Ovary (tissue), 9 donors: ENCODE measurements around the gene PKP1. TPM values are rescaled to one million over a fixed set of nuclear protein-coding genes. Genes with fewer than 3 reads are reported as not detected.

Source experiments
- DNase-seq, 5 donors: peaks; one replicate each; pipeline ENCODE4 v3.0.0-alpha.2; 2019 to 2020
- H3K27ac ChIP-seq, 2 donors: fragments of 200-600 bp; one replicate each; pipeline versions ENCODE4 v1.5.1 to v1.8.0; 2019 to 2022
- H3K27me3 ChIP-seq: fragments of 200-600 bp; one replicate; pipeline ENCODE4 v1.8.0; 2022
- H3K36me3 ChIP-seq: fragments of 200-600 bp; sonication (generic); one replicate; pipeline ENCODE4 v1.5.1; 2019
- H3K4me1 ChIP-seq: one replicate; pipeline ENCODE4 v1.8.1; 2013; ENCODE audit warnings: mild to moderate bottlenecking, moderate library complexity; ENCODE audit not compliant: insufficient read depth
- H3K4me3 ChIP-seq: fragments of 200-600 bp; sonication (generic); one replicate; pipeline ENCODE4 v1.5.1; 2017
- H3K9me3 ChIP-seq, 2 donors: fragments of 200-600 bp in 1 of 2; sonication (generic) in 1 of 2; one replicate each; pipeline versions ENCODE4 v1.5.1 to v1.8.1; 2013 to 2019; ENCODE audit warnings: mild to moderate bottlenecking in 1 of 2, moderate library complexity in 1 of 2
- CTCF ChIP-seq, 3 donors: fragments of 450-650 bp in 2 of 3; fragments of 200-600 bp in 1 of 3; IDR thresholded peaks; one replicate each; pipeline versions ENCODE4 v1.5.1 to v1.8.0; 2016 to 2022; ENCODE audit warnings: antibody characterized with exemption in 3 of 3, mild to moderate bottlenecking in 1 of 3
- EP300 ChIP-seq: sonication (generic); formaldehyde crosslinking; IDR thresholded peaks from one replicate; pipeline ENCODE4 v1.6.1; 2017; ENCODE audit warnings: antibody characterized with exemption
- POLR2A ChIP-seq: fragments of 450-650 bp; IDR thresholded peaks from one replicate; pipeline ENCODE4 v1.6.1; 2017; ENCODE audit warnings: antibody characterized with exemption, mild to moderate bottlenecking, moderate library complexity
- WGBS, 3 donors: extraction: QIAGEN DNeasy Blood & Tissue Kit in 1 of 3; methylation state at CpG; one replicate each; pipeline versions ENCODE4 v1.1.5 to v1.1.7; 2013 to 2017; 5-methylcytosine and 5-hydroxymethylcytosine counted together
- intact Hi-C, 4 donors: fragments of 100-400 bp; cut with DNase I; formaldehyde crosslinking; loops; one replicate each; pipeline versions ENCODE4 v1.11.0 to v1.15.1; 2022 to 2023
- polyA plus RNA-seq, 2 donors: library from polyadenylated mRNA; stranded (reverse); fragments of 200-250 nt in 1 of 2; fragments of 350-450 nt in 1 of 2; fragmentation: Illumina TruSeq in 1 of 2; extraction: RNeasy Lipid Tissue Mini Kit (QIAGEN cat#74804) in 1 of 2; gene quantifications; one replicate each; pipeline ENCODE4 v1.2.3, GENCODE V29; 2013 to 2014
- total RNA-seq, 7 donors: library from RNA; depleted of rRNA in 2 of 7; stranded (reverse); fragments of >200 nt in 2 of 7; fragmentation: NEBNext Ultra II Directional in 3 of 7; extraction: Animal tissue kit (Norgen Biotek cat#: 25700) in 3 of 7; gene quantifications; one replicate each; pipeline versions ENCODE4 v1.1.0 to v1.2.4, GENCODE V29; 2016 to 2023
- donor health status: DM: no; HTN: no; CAD: no; lungs with moderate emphysema.
- donor health status: DM: no; HTN: no; CAD: no.
- donor health status: Bipolar disorder and iron deficiency.
- donor health status: DM: yes; HTN: yes; CAD: no.
- donor health status: DM: no; HTN: no; CAD: no.
- donor health status: DM: yes; HTN: yes; CAD: no.

Gene PKP1
- total and polyA plus RNA-seq, 9 donors: 0.05 to 0.48 (median 0.18) TPM; not detected in 2

GRCh38 chr1:201358596-201358995 lies 75.3 kb downstream of the PKP1 start:
- Histone ChIP-seq H3K4me3 (no peak overlapping the region), H3K36me3 (no peaks in the 10 kb centered on the region), H3K4me1 (no peaks in the 10 kb centered on the region), H3K27me3 (no peaks in the 10 kb centered on the region), H3K9me3 (no peaks in the 10 kb centered on the region), H3K27ac (no peak overlapping the region)
- DNase-seq: no peak
- no peak for TF ChIP-seq POLR2A
- TF ChIP-seq EP300: no peak
- no peak for TF ChIP-seq CTCF (IDR thresholded peaks at IDR 0.05)
- intact Hi-C loops: no loop called here
- WGBS, 3 donors: 66 to 88% (median 85%) methylated on average over 4 of the region's 4 CpGs

DNA sequence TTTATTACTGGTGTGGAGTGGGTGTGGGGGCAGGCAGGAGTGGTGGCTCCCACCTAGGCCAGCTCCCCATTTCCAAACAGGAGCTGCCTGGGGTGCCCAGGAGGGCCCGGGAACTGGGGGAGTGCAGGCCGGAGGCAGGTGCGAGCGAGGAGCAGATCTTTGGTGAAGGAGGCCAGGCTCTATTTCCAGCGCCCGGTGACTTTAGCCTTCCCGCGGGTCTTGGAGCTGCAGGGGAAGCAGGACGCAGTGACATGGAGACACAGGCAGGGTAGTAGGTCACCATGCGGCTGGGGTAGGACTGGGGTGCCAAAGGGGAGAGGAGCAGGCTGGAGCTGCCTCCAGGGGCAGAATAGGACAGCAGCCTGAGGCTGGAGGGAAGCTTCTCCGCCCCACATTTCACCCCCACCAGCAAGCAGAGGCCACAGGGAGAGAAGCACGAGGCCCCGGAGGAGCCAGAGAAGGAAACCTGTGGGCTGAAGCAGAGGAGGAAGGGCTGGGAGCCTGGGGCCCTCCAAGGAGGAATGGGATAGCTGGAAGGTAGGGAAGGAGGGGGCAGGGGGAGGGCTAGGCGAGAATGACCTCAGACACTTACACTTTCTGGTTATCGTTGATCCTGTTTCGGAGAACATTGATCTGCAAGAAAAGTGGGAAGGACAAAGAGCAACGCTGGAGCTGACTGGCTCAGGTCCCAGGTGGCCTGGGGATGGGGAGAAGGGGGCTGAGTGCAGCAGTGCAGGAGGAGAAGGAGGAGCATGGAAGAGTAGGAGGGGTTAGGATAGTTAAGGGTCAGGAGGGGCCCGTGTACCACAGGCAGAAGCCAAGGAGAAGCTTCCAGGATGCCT lies 75.9 kb downstream of the PKP1 start:
- TF ChIP-seq EP300 (no peak), CTCF (IDR thresholded peaks at IDR 0.05) (no peak), POLR2A (no peak)
- Histone ChIP-seq H3K27ac (no peak overlapping the region), H3K9me3 (no peaks in the 10 kb centered on the region), H3K36me3 (no peaks in the 10 kb centered on the region), H3K27me3 (no peaks in the 10 kb centered on the region), H3K4me3 (no peak overlapping the region), H3K4me1 (no peaks in the 10 kb centered on the region)
- WGBS, 3 donors: 72 to 77% (median 72%) methylated on average over 18 of the region's 18 CpGs
- no peak for DNase-seq
- intact Hi-C loops: no loop called here

DNA sequence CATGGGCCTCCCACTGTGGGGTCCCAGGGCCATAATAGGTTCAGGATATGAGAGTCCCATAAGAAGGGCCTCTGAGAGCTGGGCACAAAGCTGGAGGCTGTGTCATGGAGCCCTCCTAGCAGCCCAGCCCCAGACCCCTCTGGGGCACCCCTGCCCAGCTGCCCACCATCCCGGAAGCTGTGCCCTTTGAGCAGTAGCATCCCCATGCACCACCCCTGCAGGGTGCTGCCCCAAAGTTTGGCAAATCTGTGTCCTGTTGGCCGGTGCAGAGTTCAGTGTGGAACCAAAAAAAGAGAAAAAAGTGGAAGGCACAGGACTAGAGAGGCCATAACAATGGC lies 76.5 kb downstream of the PKP1 start:
- H3K27me3 ChIP-seq: no peaks in the 10 kb centered on the region
- intact Hi-C loops: no loop called here
- DNase-seq: no peak
- no peaks in the 10 kb centered on the region for H3K9me3 ChIP-seq
- H3K27ac ChIP-seq: no peak overlapping the region
- no peak overlapping the region for H3K4me3 ChIP-seq
- no peaks in the 10 kb centered on the region for H3K36me3 ChIP-seq
- TF ChIP-seq EP300 (no peak), CTCF (IDR thresholded peaks at IDR 0.05) (no peak), POLR2A (no peak)
- 89 to 95% (median 91%) methylated on average over 2 of the region's 2 CpGs for WGBS, 3 donors
- H3K4me1 ChIP-seq: no peaks in the 10 kb centered on the region

DNA sequence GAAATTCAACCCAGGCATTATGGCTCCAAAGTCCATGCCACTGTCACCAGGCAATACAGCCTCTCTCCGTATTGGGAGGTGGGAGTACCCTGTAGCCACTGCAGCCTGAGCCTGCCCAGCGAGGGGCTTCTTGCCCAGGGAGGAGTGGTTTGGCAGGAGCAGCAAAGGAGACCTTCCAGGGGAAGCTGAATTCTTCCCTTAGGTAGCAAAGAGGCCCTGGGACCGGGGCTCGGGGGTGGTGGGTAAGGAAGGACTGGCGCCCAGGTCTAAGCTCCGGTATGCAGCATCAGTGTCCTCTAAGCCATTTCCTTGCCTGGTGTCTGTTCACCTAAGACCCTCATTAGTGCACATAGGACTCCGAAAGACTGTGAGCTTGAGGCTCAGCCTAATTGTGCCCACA lies 77.2 kb downstream of the PKP1 start:
- no peaks in the 10 kb centered on the region for H3K36me3 ChIP-seq
- intact Hi-C loops: no loop called here

More for the DNA sequence above, 77.2 kb downstream of the PKP1 start:
- H3K9me3 ChIP-seq: no peaks in the 10 kb centered on the region
- DNase-seq: no peak
- 76 to 90% (median 81%) methylated on average over 7 of the region's 7 CpGs for WGBS, 3 donors
- no peak overlapping the region for H3K27ac ChIP-seq
- H3K27me3 ChIP-seq: no peaks in the 10 kb centered on the region
- H3K4me3 ChIP-seq: no peak overlapping the region
- no peaks in the 10 kb centered on the region for H3K4me1 ChIP-seq
- TF ChIP-seq CTCF (IDR thresholded peaks at IDR 0.05) (no peak), EP300 (no peak), POLR2A (no peak)
